Coronary artery (tissue), 2 donors: ENCODE data around the gene METTL1.

Experiments used
- DNase-seq: peaks from one replicate; pipeline ENCODE4 v3.0.0-alpha.2; 2017; ENCODE audit warnings: low spot score
- H3K27ac ChIP-seq, 2 donors: fragments of 200-600 bp; sonication (generic); one replicate each; pipeline ENCODE4 v1.5.1; 2016 to 2019
- H3K4me3 ChIP-seq: fragments of 200-600 bp; sonication (generic); 2 replicates; pipeline ENCODE4 v1.5.1; 2016; ENCODE audit warnings: mild to moderate bottlenecking, moderate library complexity
- CTCF ChIP-seq: fragments of 200-600 bp; sonication (generic); IDR thresholded peaks from one replicate; pipeline ENCODE4 v1.5.1; 2019; ENCODE audit warnings: antibody characterized with exemption

METTL1 gene

GRCh38 chr12:57762463-57762862 lies 9.4 kb downstream of the METTL1 start:
- Histone ChIP-seq H3K27ac (no peak overlapping the region), H3K4me3 (no peak overlapping the region)
- TF ChIP-seq CTCF: no peak
- DNase-seq: no peak

- Histone ChIP-seq H3K27ac (no peak overlapping the region), H3K4me3 (no peak overlapping the region)
- TF ChIP-seq CTCF: no peak
- DNase-seq: no peak
Observed at GRCh38 chr12:57761391-57761998, 10.4 kb downstream of the METTL1 start.

GRCh38 chr12:57760347-57760982 lies 11.4 kb downstream of the METTL1 start:
- no peak for TF ChIP-seq CTCF

GRCh38 chr12:57759360-57759980 lies 12.4 kb downstream of the METTL1 start:
- no peak for DNase-seq
- Histone ChIP-seq H3K4me3 (no peak overlapping the region), H3K27ac (no peak overlapping the region)
- TF ChIP-seq CTCF: no peak

More at GRCh38 chr12:57760347-57760982, 11.4 kb downstream of the METTL1 start:
- DNase-seq: no peak
- H3K27ac ChIP-seq: no peak overlapping the region
- H3K4me3 ChIP-seq: no peak overlapping the region

GRCh38 chr12:57758552-57759359 lies 13.1 kb downstream of the METTL1 start:
- no peak for DNase-seq
- TF ChIP-seq CTCF: no peak
- Histone ChIP-seq H3K4me3 (no peak overlapping the region), H3K27ac (no peak overlapping the region)

GRCh38 chr12:57757771-57758170 lies 14.1 kb downstream of the METTL1 start:
- Histone ChIP-seq H3K4me3 (no peak overlapping the region), H3K27ac (no peak overlapping the region)
- TF ChIP-seq CTCF: no peak
- no peak for DNase-seq
